ENCODE results near the gene PPFIA1.
"Not testable (repeated sequence)": the region's sequence is repeated elsewhere in the genome, so short reads cannot be mapped to it uniquely, and the experiment has no call there.

Gene PPFIA1

GRCh38 chr11:70251659-70252321 is 18.7 kb upstream of the PPFIA1 start:
- DNase-seq (ENCODE audit: low spot score), result peak; percentile 25

DNA sequence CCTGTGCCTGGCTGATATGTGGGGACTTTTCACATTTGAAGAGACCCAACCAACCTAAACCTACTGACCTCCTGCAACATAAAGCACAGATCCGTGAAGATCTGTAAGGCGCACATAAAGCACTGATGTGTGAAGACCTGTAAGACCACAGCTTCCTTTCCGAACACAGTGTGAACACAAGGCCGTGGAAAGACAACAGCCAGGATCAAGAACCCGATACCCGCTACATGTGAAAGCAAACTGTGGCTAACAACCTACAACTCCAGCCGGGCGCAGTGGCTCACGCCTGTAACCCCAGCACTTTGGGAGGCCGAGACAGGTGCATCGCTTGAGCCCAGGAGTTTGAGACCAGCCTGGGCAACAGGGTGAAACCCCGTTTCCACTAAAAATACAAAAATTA is 17.6 kb upstream of the PPFIA1 start:
- DNase-seq (ENCODE audit: low spot score), result no peak

GRCh38 chr11:70255477-70256116 is 14.9 kb upstream of the PPFIA1 start:
- DNase-seq (ENCODE audit: low spot score), result no peak

DNA sequence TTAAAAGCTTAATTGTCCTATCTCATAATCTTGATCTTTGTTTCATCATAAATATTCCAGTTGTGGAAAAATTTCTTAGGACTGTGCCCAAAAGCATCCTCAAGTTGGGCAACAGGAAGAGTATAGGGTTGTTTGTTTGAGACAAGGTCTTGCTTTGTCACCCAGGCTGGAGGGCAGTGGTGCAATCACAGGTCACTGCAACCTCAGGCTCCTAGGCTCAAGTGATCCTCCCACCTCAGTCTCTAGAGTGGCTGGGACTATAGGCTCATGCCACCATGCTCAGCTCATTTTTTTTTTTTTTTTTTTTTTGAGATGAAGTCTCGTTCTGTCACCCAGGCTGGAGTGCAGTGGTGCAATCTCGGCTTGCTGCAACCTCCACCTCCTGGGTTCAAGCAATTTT is 11.4 kb upstream of the PPFIA1 start:
- not testable (repeated sequence) for DNase-seq (ENCODE audit: low spot score)

DNA sequence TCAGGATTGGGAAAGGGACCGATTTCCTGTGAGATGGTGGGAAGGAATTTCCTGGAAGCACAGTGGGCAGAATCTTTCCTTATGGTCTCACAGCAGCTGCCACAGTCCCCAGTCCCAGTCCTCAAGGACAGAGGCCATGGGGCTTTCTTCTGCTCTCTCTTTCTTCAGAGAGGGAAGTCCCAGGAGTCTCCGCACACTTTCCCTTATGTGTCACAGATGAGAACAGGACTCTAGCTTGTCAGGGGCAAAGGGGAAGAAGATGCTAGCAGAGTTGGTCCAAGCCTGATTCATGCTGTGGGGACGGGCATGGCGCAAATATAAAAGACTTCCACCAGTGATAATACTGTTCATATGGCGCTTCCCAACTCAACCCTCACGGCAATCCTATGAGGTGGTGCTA is 7.5 kb upstream of the PPFIA1 start:
- DNase-seq (ENCODE audit: low spot score), result no peak

DNA sequence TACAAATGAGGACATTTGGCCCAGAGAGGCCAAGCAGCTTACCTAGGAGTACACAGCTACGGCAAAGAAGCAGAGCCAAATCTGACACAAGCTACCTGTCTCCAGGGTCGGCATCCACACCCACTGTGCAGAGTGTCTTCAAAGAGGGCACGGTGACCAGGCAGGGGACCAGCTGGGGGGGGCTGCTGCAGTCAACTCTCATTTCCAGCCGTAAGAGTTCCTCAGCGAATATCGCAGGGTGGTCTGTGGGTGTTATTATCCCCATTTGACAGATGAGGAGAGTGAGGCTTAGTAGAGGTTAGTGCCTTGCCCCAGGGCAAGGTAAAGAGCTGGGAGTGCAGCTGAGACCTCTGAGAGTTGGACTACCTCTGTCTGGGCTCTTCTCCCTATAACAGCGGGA is 7.1 kb upstream of the PPFIA1 start:
- no peak for DNase-seq (ENCODE audit: low spot score)

DNA sequence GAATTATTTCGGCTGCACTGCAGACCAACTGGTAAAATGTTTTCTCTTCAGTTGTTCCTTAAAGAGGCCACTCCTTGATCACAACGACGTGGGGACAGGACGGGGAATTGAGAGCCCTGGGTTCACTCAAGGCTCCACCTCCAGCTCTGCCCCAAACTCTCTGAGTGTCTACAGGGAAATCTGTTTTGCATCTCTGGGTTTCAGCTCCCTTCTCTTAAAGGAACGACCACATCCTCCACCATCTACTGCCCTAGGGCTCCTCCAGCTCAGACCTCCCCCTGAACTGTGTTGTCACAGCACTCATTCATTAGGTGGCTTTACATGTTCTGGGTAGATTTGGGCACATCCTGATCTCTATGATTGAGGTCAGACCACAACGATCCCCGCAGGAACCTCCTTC is 5.1 kb upstream of the PPFIA1 start:
- DNase-seq (ENCODE audit: low spot score), result no peak

DNA sequence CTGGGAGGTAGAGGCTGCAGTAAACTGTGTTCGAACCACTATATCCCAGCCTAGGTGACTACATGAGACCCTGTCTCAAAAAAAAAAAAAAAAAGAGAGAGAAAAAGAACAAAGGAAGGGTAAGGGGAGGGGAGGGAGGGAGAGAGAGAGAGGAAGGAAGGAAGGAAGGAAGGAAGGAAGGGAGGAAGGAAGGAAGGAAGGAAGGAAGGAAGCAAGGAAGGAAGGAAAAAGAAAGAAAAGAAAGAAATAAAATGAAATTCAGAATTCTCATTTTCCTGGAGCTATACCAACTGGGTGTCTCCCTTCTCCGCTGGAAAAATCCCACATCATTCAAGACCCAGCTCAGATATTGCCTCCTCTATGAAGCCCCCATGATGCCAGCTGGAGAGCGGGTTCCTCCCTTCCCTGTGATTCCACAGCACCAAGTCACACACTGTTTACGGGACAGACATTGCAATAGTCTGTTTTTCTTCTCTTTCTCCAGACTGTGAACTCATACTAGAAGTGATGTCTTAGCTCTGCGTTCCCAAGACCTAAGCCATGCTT is 3.0 kb upstream of the PPFIA1 start:
- no peak for DNase-seq (ENCODE audit: low spot score)

- no peak for DNase-seq (ENCODE audit: low spot score)
Measured at GRCh38 chr11:70268526-70268925, 2.0 kb upstream of the PPFIA1 start.

DNA sequence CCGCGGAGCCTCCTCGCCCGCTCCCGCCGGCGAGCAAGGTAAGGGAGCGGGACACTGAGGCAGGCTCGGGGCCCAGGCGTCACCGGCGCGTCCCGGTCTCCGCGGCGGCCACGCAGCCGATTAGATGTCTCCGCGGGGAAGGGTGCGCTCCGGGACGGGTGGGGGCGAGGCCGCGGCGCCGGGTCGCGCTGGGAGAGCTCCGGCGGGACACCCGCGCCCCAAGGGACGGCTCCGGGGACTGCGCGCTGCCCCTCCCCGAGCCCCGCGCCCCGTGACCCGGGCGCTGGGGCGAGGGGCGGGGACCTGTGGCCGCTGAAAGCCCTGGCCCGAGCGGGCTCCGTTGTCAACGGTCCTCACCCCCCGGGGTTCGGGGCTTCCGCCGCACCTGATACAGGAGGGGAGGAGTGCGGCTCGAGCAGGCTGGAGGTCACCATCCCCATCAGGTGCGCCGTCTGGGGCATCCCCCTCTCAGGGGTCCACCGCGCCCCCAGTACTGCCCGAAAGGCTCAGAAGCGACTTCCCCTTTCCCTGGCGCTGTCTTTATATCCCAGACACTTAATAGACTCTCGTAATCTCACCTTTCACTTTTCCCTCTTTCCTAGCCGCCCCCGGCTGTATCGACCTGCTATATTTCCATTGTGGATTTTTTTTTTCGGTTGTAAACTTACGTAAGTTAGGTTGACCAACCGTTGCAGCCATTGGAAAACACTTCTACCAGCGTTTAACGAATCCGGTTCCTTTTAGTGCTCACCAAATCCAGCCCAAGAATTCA is 573 bp downstream of the PPFIA1 start:
- DNase-seq (ENCODE audit: low spot score), result peak; percentile 76

- no peak for DNase-seq (ENCODE audit: low spot score)
Measured at GRCh38 chr11:70271649-70271953, 1.1 kb downstream of the PPFIA1 start.

GRCh38 chr11:70272009-70272408 is 1.5 kb downstream of the PPFIA1 start:
- DNase-seq (ENCODE audit: low spot score), result no peak

DNA sequence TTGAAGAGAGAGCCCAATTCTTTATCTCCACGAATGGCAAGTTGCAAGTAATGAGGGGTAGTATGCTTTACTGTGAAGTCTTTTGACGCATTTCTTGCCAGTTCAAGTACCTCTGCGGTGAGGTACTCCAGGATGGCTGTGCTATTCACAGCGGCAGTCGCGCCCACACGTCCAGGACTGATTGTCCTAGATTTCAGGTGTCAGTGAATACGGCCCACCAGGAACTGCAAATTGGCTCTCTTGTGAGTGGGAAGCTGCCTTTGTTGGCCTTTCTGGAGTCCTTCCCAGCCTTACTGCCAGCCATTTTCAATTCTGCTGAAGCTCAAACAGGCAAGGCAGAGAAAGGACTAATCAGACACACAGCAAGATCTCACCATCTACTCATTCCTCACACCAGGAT is 8.5 kb downstream of the PPFIA1 start:
- DNase-seq (ENCODE audit: low spot score), result no peak

- DNase-seq (ENCODE audit: low spot score), result peak; percentile 83
Measured at GRCh38 chr11:70281156-70281609, 10.7 kb downstream of the PPFIA1 start.

- DNase-seq (ENCODE audit: low spot score), result no peak
Measured at GRCh38 chr11:70282012-70282411, 11.5 kb downstream of the PPFIA1 start.

GRCh38 chr11:70288721-70289120 is 18.2 kb downstream of the PPFIA1 start:
- no peak for DNase-seq (ENCODE audit: low spot score)

GRCh38 chr11:70289582-70289981 is 19.1 kb downstream of the PPFIA1 start:
- DNase-seq (ENCODE audit: low spot score), result no peak

DNA sequence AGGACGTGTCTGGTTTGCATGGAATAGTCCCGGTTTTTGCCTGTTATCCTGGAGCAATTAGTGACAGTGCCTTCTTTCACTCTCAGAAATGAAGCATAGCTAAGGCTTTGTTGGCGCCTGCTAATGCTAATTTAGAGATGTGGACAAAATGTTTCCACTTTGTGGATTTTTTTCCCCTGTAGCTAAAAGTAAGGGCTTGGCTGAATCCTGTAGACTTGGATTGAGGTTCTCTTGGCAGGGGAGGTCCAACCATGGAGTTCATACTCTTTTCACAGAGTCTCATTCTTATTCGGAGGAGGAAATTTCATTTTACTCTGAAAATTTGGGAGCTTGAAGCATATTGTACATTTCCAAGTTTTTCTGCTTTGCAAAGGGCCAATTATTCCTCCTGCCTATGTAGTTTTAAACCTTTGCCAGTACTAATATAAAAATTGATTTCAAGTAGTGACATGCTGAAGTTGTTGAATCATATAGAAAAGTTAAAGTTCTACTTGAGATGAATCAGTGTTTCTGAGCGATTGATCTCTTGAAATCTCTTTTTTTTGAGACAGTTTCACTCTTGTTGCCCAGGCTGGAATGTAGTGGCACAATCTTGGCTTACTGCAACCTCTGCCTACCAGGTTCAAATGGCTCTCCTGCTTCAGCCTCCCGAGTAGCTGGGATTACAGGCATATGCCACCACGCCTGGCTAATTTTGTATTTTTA is 20.0 kb downstream of the PPFIA1 start:
- DNase-seq (ENCODE audit: low spot score), result no peak

GRCh38 chr11:70292166-70292565 is 21.7 kb downstream of the PPFIA1 start:
- DNase-seq (ENCODE audit: low spot score), result no peak

DNA sequence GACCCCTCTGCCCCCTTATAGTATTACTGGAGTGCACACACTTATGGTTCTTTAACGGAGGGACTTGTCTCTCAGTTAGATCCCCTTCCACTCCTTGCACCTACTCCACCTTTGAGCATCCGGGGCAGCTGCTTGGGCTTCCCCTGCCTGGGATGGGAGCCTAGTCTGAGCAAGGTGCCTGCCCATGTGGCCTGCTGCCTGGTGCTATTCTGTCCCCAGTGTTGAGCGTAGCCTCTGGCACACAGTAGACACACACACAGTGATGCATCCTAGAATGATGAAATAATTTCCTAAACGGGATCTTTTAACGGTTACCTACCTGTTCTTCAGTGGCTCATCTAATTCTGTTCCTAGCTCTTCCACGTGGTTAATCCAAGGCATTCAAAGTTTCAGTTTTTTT is 22.4 kb downstream of the PPFIA1 start:
- no peak for DNase-seq (ENCODE audit: low spot score)

- not testable (repeated sequence) for DNase-seq (ENCODE audit: low spot score)
Measured at GRCh38 chr11:70295166-70295565, 24.7 kb downstream of the PPFIA1 start.

GRCh38 chr11:70296681-70297080 is 26.2 kb downstream of the PPFIA1 start:
- no peak for DNase-seq (ENCODE audit: low spot score)

Measured in GM03348 (cell line).